CD14-positive monocyte (primary cell): ENCODE results near the gene DENND11. TPM values are rescaled to one million over a fixed set of nuclear protein-coding genes. Genes with fewer than 3 reads are reported as not detected.

ENCODE experiments used
- DNase-seq, 3 donors: peaks; one replicate each; pipeline ENCODE4 v3.0.0-alpha.2; 2011 to 2022
- H2AFZ ChIP-seq: 2 replicates; pipeline ENCODE4 v1.6.0; 2012; ENCODE audit warnings: mild to moderate bottlenecking, low read depth, low read length, inconsistent platforms; ENCODE audit not compliant: insufficient read depth, poor library complexity, severe bottlenecking
- H3K27ac ChIP-seq, 2 donors: 1 replicate in 1 of 2; 2 replicates in 1 of 2; pipeline ENCODE4 v1.5.1; 2012 to 2013; ENCODE audit warnings: low read length in 2 of 2, control low read depth in 1 of 2, inconsistent platforms in 1 of 2, low read depth in 1 of 2, mild to moderate bottlenecking in 1 of 2
- H3K27me3 ChIP-seq, 2 donors: one replicate each; pipeline versions ENCODE4 v1.6.0 to v1.6.1; 2011 to 2013; ENCODE audit warnings: low read length in 2 of 2; ENCODE audit not compliant: control insufficient read depth in 2 of 2, insufficient read depth in 2 of 2
- H3K36me3 ChIP-seq, 2 donors: replicated peaks in 1 of 2; 1 replicate in 1 of 2; 2 replicates in 1 of 2; pipeline versions ENCODE4 v1.5.1 to v1.6.1; 2012 to 2013; ENCODE audit warnings: low read length in 2 of 2, control low read depth in 1 of 2, inconsistent platforms in 1 of 2, mild to moderate bottlenecking in 1 of 2; ENCODE audit not compliant: insufficient read depth in 2 of 2, control insufficient read depth in 1 of 2
- H3K4me1 ChIP-seq, 2 donors: 1 replicate in 1 of 2; 2 replicates in 1 of 2; pipeline versions ENCODE4 v1.5.1 to v1.6.1; 2012 to 2013; ENCODE audit warnings: low read length in 2 of 2, control low read depth in 1 of 2, inconsistent platforms in 1 of 2, mild to moderate bottlenecking in 1 of 2, moderate library complexity in 1 of 2; ENCODE audit not compliant: insufficient read depth in 2 of 2, control insufficient read depth in 1 of 2
- H3K4me2 ChIP-seq: replicated peaks from 2 replicates; pipeline ENCODE3; 2012; ENCODE audit warnings: low read length, moderate library complexity, mild to moderate bottlenecking; ENCODE audit not compliant: poor library complexity, severe bottlenecking; ENCODE audit errors: extremely low read depth
- H3K4me3 ChIP-seq, 3 experiments: fragments of 200-600 bp in 1 of 3; sonication (generic) in 1 of 3; replicated peaks in 1 of 3; 1 replicate in 2 of 3; 2 replicates in 1 of 3; pipeline ENCODE4 v1.5.1; 2011 to 2013; ENCODE audit warnings: low read length in 3 of 3, mild to moderate bottlenecking in 3 of 3, control low read depth in 2 of 3, low read depth in 2 of 3, inconsistent platforms in 1 of 3, moderate library complexity in 1 of 3
- H3K79me2 ChIP-seq: 2 replicates; pipeline ENCODE4 v1.6.0; 2012; ENCODE audit warnings: mild to moderate bottlenecking, control low read depth, inconsistent platforms, low read length, moderate library complexity; ENCODE audit not compliant: insufficient read depth
- H3K9ac ChIP-seq: 2 replicates; pipeline ENCODE4 v1.6.0; 2017; ENCODE audit warnings: low read length, mild to moderate bottlenecking; ENCODE audit not compliant: insufficient read depth, poor library complexity, severe bottlenecking
- H3K9me3 ChIP-seq, 2 donors: replicated peaks in 1 of 2; 1 replicate in 1 of 2; 2 replicates in 1 of 2; pipeline versions ENCODE4 v1.5.1 to v1.6.1; 2012 to 2013; ENCODE audit warnings: low read length in 2 of 2, control low read depth in 1 of 2; ENCODE audit not compliant: control insufficient read depth in 1 of 2, insufficient read depth in 1 of 2
- H4K20me1 ChIP-seq: 2 replicates; pipeline ENCODE4 v1.6.0; 2012; ENCODE audit warnings: mild to moderate bottlenecking, low read length, control low read depth, moderate library complexity; ENCODE audit not compliant: insufficient read depth
- H3K27ac Mint-ChIP-seq, 7 donors: one replicate each; pipeline ENCODE4 v1.8.0; 2020; ENCODE audit warnings: mild to moderate bottlenecking in 7 of 7, mixed read lengths in 7 of 7, moderate library complexity in 6 of 7, inconsistent platforms in 2 of 7
- H3K27me3 Mint-ChIP-seq, 3 donors: one replicate each; pipeline ENCODE4 v1.8.0; 2021 to 2022; ENCODE audit warnings: low read depth in 3 of 3, mild to moderate bottlenecking in 3 of 3, mixed read lengths in 3 of 3, moderate library complexity in 3 of 3, inconsistent platforms in 1 of 3
- H3K36me3 Mint-ChIP-seq, 2 donors: one replicate each; pipeline ENCODE4 v1.8.0; 2020; ENCODE audit warnings: mixed read lengths in 2 of 2, inconsistent platforms in 1 of 2, mild to moderate bottlenecking in 1 of 2
- H3K4me1 Mint-ChIP-seq: one replicate; pipeline ENCODE4 v1.8.0; 2020; ENCODE audit warnings: mild to moderate bottlenecking, mixed read lengths
- H3K4me3 Mint-ChIP-seq, 2 donors: one replicate each; pipeline ENCODE4 v1.8.0; 2020; ENCODE audit warnings: mild to moderate bottlenecking in 2 of 2, mixed read lengths in 2 of 2, moderate library complexity in 1 of 2
- H3K9me3 Mint-ChIP-seq, 7 donors: one replicate each; pipeline ENCODE4 v1.8.0; 2020 to 2022; ENCODE audit warnings: mixed read lengths in 7 of 7, mild to moderate bottlenecking in 6 of 7, moderate library complexity in 6 of 7, inconsistent platforms in 2 of 7
- CTCF ChIP-seq: fragments of 200-600 bp; IDR thresholded peaks from one replicate; pipeline ENCODE4 v1.8.0; 2022; ENCODE audit warnings: antibody characterized with exemption, mild to moderate bottlenecking
- WGBS: methylation state at CpG from one replicate; pipeline ENCODE4 v1.1.5; 2013; ENCODE audit warnings: missing lambda C conversion rate; ENCODE audit not compliant: insufficient coverage; 5-methylcytosine and 5-hydroxymethylcytosine counted together
- intact Hi-C, 2 donors: fragments of 100-400 bp; cut with micrococcal nuclease; formaldehyde crosslinking; loops; one replicate each; pipeline versions ENCODE4 v1.15.0 to v1.15.1; 2023
- polyA plus RNA-seq, 3 donors: library from polyadenylated mRNA; depleted of rRNA in 1 of 3; unstranded in 2 of 3; stranded (reverse) in 1 of 3; fragments of 300-500 nt in 2 of 3; fragments of >200 nt in 1 of 3; fragmentation: Illumina TruSeq in 2 of 3; gene quantifications; 1 replicate in 2 of 3; 2 replicates in 1 of 3; pipeline ENCODE4 v1.2.3, GENCODE V29; 2012 to 2021

Gene DENND11
- polyA plus RNA-seq, 3 donors, result 1.4 to 4.7 (median 1.9) TPM

GRCh38 chr7:141702892-141703291 is 926 bp upstream of the DENND11 start:
- no peaks in the 10 kb centered on the region for H4K20me1 ChIP-seq
- Mint-ChIP-seq H3K4me3 (peak overlapping the region in 1 of 2 donors; percentile 74), H3K36me3 (peaks cover 0 to 5% of the 10 kb centered on the region in 2 donors), H3K9me3 (no peaks in the 10 kb centered on the region), H3K27me3 (peaks cover 22 to 31% (median 24%) of the 10 kb centered on the region in 3 donors), H3K27ac (no peak overlapping the region), H3K4me1 (peaks cover 29% of the 10 kb centered on the region)
- peaks cover 14 to 18% of the 10 kb centered on the region in 2 donors for H3K27me3 ChIP-seq
- H3K4me2 ChIP-seq, result no peak overlapping the region
- 100% methylated on average over 1 of the region's 4 CpGs for WGBS
- no peaks in the 10 kb centered on the region for H3K79me2 ChIP-seq
- H2AFZ ChIP-seq, result no peak overlapping the region
- H3K27ac ChIP-seq, result no peak overlapping the region
- no peak for TF ChIP-seq CTCF
- H3K4me1 ChIP-seq, result peaks cover 15 to 22% of the 10 kb centered on the region in 2 donors
- no peak overlapping the region for H3K9ac ChIP-seq
- H3K36me3 ChIP-seq, result no peaks in the 10 kb centered on the region
- no peak for DNase-seq
- no peaks in the 10 kb centered on the region for H3K9me3 ChIP-seq
- no peak overlapping the region for H3K4me3 ChIP-seq
- intact Hi-C loops, result loop anchor here in 1 of 2 donors (10.0 kb wide), 1 partner anchor 48 kb away; no protein-coding TSS in a partner anchor

GRCh38 chr7:141701489-141702046 is 398 bp downstream of the DENND11 start:
- Histone ChIP-seq H3K9me3 (no peaks in the 10 kb centered on the region), H3K79me2 (no peaks in the 10 kb centered on the region), H2AFZ (peak overlapping the region; percentile 82), H3K27me3 (peaks cover 14 to 18% of the 10 kb centered on the region in 2 donors), H3K4me1 (peaks cover 15 to 22% of the 10 kb centered on the region in 2 donors), H3K4me2 (peak overlapping the region; percentile 83), H3K9ac (peak overlapping the region; percentile 64), H3K36me3 (no peaks in the 10 kb centered on the region), H4K20me1 (no peaks in the 10 kb centered on the region), H3K4me3 (peak overlapping the region; percentile 47 to 90 (median 77)), H3K27ac (no peak overlapping the region)
- DNase-seq, result peak; percentile 6 to 23 (median 9)
- intact Hi-C loops, result loop anchor here in 1 of 2 donors (10.0 kb wide), 1 partner anchor 47 kb away; no protein-coding TSS in a partner anchor
- Mint-ChIP-seq H3K27me3 (peaks cover 22 to 30% (median 24%) of the 10 kb centered on the region in 3 donors), H3K9me3 (no peaks in the 10 kb centered on the region), H3K36me3 (peaks cover 0 to 5% of the 10 kb centered on the region in 2 donors), H3K4me1 (peaks cover 40% of the 10 kb centered on the region), H3K27ac (no peak overlapping the region), H3K4me3 (peak overlapping the region; percentile 79 to 84)
- TF ChIP-seq CTCF, result no peak
- under 1% methylated on average over 56 of the region's 59 CpGs for WGBS
